WTC11 (cell line): ENCODE data around the gene MAP7D2. TPM values are rescaled to one million over a fixed set of nuclear protein-coding genes. Genes with fewer than 3 reads are reported as not detected.

Source experiments
- ATAC-seq: fragments of 200-7000 bp; cut with Tn5 transposase; 2 replicates; pipeline ENCODE4 v1.10.0; 2021; ENCODE audit warnings: mild to moderate bottlenecking, moderate library complexity
- CTCF ChIA-PET: fragments of 300-600 bp; sonication (Branson Sonifier 250); formaldehyde crosslinking; loops from one replicate; lab custom pipeline; 2021; ENCODE audit warnings: antibody characterized with exemption; lab: Charles Lee
- POLR2A ChIA-PET: fragments of 350-600 bp; sonication (Branson Sonifier 250); formaldehyde crosslinking; loops from one replicate; lab custom pipeline; 2021; ENCODE audit warnings: antibody characterized with exemption; lab: Charles Lee
- DNase-seq: peaks from one replicate; pipeline ENCODE4 v3.0.0; 2021; ENCODE audit warnings: low spot score
- H3K27ac Mint-ChIP-seq: 2 replicates; pipeline ENCODE4 v1.8.0; 2021; ENCODE audit warnings: mixed read lengths
- H3K27me3 Mint-ChIP-seq: 2 replicates; pipeline ENCODE4 v1.8.0; 2021; ENCODE audit warnings: low read depth, mild to moderate bottlenecking, moderate library complexity, mixed read lengths
- H3K36me3 Mint-ChIP-seq: 2 replicates; pipeline ENCODE4 v1.8.0; 2021; ENCODE audit warnings: mixed read lengths
- H3K4me1 Mint-ChIP-seq: 2 replicates; pipeline ENCODE4 v1.8.0; 2022; ENCODE audit warnings: mixed read lengths
- H3K4me3 Mint-ChIP-seq: 2 replicates; pipeline ENCODE4 v1.8.0; 2021; ENCODE audit warnings: mild to moderate bottlenecking, moderate library complexity, mixed read lengths
- H3K9me3 Mint-ChIP-seq: 2 replicates; pipeline ENCODE4 v1.8.0; 2021; ENCODE audit warnings: mixed read lengths
- ATF2 ChIP-seq: sonication (generic); formaldehyde crosslinking; IDR thresholded peaks from 2 replicates; pipeline ENCODE4 v1.8.1; 2022; ENCODE audit warnings: low read depth, missing genetic modification reagents, borderline replicate concordance
- E2F4 ChIP-seq: sonication (generic); formaldehyde crosslinking; IDR thresholded peaks from 2 replicates; pipeline ENCODE4 v1.8.1; 2022; ENCODE audit warnings: low read depth, mild to moderate bottlenecking, moderate library complexity, missing genetic modification reagents, borderline replicate concordance
- ERG ChIP-seq: fragments of 250-450 bp; sonication (Bioruptor Pico); IDR thresholded peaks from 2 replicates; pipeline ENCODE4 v1.8.0; 2021; ENCODE audit warnings: mild to moderate bottlenecking
- GABPB1 ChIP-seq: sonication (generic); formaldehyde crosslinking; IDR thresholded peaks from 2 replicates; pipeline ENCODE4 v1.8.1; 2023; ENCODE audit warnings: mild to moderate bottlenecking, missing genetic modification reagents
- JAZF1 ChIP-seq: fragments of 250-450 bp; sonication (Bioruptor Pico); IDR thresholded peaks from 2 replicates; pipeline ENCODE4 v1.9.0; 2021; ENCODE audit warnings: moderate library complexity, mild to moderate bottlenecking, inconsistent platforms
- KAT7 ChIP-seq: sonication (generic); formaldehyde crosslinking; IDR thresholded peaks from 2 replicates; pipeline ENCODE4 v1.8.1; 2023; ENCODE audit warnings: missing genetic modification reagents, mild to moderate bottlenecking, borderline replicate concordance
- MLX ChIP-seq: sonication (generic); formaldehyde crosslinking; IDR thresholded peaks from 2 replicates; pipeline ENCODE4 v1.8.1; 2023; ENCODE audit warnings: mild to moderate bottlenecking, missing genetic modification reagents, moderate library complexity
- MYBL2 ChIP-seq: sonication (generic); formaldehyde crosslinking; IDR thresholded peaks from 2 replicates; pipeline ENCODE4 v1.8.1; 2023; ENCODE audit warnings: mild to moderate bottlenecking, moderate library complexity, missing genetic modification reagents
- NFYB ChIP-seq: sonication (generic); formaldehyde crosslinking; conservative IDR thresholded peaks from 2 replicates; pipeline ENCODE4 v1.8.0; 2022; ENCODE audit warnings: low read depth, missing genetic modification reagents
- NR3C1 ChIP-seq: sonication (generic); formaldehyde crosslinking; conservative IDR thresholded peaks from 2 replicates; pipeline ENCODE4 v1.8.1; 2023; ENCODE audit warnings: low read depth, mild to moderate bottlenecking, missing genetic modification reagents
- OVOL2 ChIP-seq: fragments of 250-450 bp; sonication (Bioruptor Pico); IDR thresholded peaks from 2 replicates; pipeline ENCODE4 v1.9.0; 2021; ENCODE audit warnings: mild to moderate bottlenecking, borderline replicate concordance
- RELA ChIP-seq: sonication (generic); formaldehyde crosslinking; IDR thresholded peaks from 2 replicates; pipeline ENCODE4 v1.8.1; 2022; ENCODE audit warnings: missing genetic modification reagents, mild to moderate bottlenecking, borderline replicate concordance
- ZNF219 ChIP-seq: sonication (generic); formaldehyde crosslinking; IDR thresholded peaks from 2 replicates; pipeline ENCODE4 v1.8.0; 2023; ENCODE audit warnings: missing genetic modification reagents, mild to moderate bottlenecking, borderline replicate concordance
- ZNF396 ChIP-seq: fragments of 250-450 bp; sonication (Bioruptor Pico); IDR thresholded peaks from 2 replicates; pipeline ENCODE4 v1.8.0; 2021; ENCODE audit warnings: mild to moderate bottlenecking, moderate library complexity, borderline replicate concordance
- ZNF416 ChIP-seq: fragments of 250-450 bp; sonication (Bioruptor Pico); IDR thresholded peaks from 2 replicates; pipeline ENCODE4 v1.9.0; 2021; ENCODE audit warnings: mild to moderate bottlenecking, inconsistent platforms
- total RNA-seq: library from RNA; stranded (reverse); gene quantifications from 3 replicates; pipeline ENCODE4 v1.2.3, GENCODE V29; 2021
- TF ChIP-seq, protein P1 (sequence below): sonication (generic); formaldehyde crosslinking; IDR thresholded peaks from 2 replicates; pipeline ENCODE4 v1.8.0; 2022; ENCODE audit warnings: mild to moderate bottlenecking, missing genetic modification reagents
- TF ChIP-seq, protein P2 (sequence below): sonication (generic); formaldehyde crosslinking; IDR thresholded peaks from 2 replicates; pipeline ENCODE4 v1.8.0; 2022; ENCODE audit warnings: mild to moderate bottlenecking, missing genetic modification reagents
- TF ChIP-seq, protein P3 (sequence below): sonication (generic); formaldehyde crosslinking; IDR thresholded peaks from 2 replicates; pipeline ENCODE4 v1.8.0; 2023; ENCODE audit warnings: missing genetic modification reagents
- TF ChIP-seq, protein P4 (sequence below): fragments of 200-600 bp; IDR thresholded peaks from 2 replicates; pipeline ENCODE4 v1.8.0; 2022; ENCODE audit warnings: antibody characterized with exemption
- TF ChIP-seq, protein P5 (sequence below): sonication (generic); formaldehyde crosslinking; IDR thresholded peaks from 2 replicates; pipeline ENCODE4 v1.8.0; 2022; ENCODE audit warnings: missing genetic modification reagents

The MAP7D2 gene
- total RNA-seq, 1 experiment from 2014 or later = 0.57 TPM

DNA sequence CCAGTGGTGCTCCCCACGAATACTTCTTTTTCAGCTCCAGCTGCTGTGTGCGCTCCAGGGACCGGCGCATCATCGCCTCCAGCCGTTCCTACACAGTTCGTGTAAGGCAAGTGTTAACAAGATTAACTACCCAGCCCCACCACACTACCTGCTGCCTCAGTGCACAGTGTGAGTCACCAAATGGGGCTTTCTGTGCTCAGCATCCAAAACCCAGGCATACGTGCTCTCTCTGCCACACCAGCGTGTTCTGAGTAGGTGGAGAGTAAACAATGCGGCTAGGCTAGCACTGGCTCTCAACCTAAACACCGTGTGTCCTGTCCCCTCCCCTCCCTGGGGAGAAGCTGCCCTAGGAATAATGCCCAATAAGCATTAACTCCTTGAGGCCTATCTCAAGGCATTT is 60.0 kb downstream of the MAP7D2 start (continued):
- TF ChIP-seq ATF2 (CRISPR knock-in tag) = no peak
- TF ChIP-seq MLX = no peak

DNA sequence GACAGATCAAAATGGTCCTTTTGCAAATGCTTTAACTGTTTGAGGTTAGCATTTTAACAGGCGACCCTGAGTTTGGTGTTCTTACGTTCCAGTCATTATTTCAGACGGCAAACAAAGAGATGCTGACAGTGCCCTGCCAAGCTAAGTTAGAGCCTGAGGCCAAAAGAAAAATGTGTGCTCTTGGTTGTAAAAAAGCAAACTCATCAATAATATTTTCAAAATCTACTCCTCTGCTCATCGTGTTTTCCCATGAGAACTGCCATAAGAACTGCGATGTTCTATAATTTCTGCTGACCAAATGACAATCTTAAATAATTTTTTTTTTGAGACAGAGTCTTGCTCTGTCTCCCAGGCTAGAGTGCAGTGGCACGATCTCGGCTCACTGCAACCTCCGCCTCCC is 63.2 kb downstream of the MAP7D2 start:
- H3K27ac Mint-ChIP-seq = no peak overlapping the region
- no peak overlapping the region for H3K4me3 Mint-ChIP-seq
- 0 out of 2 replicates have a peak, but pooled peaks cover 3% of the 10 kb centered on the region for H3K4me1 Mint-ChIP-seq
- ChIA-PET POLR2A (no interaction called here), CTCF (no interaction called here)
- H3K9me3 Mint-ChIP-seq = no peaks in the 10 kb centered on the region
- no peaks in the 10 kb centered on the region for H3K36me3 Mint-ChIP-seq
- DNase-seq (no peak), ATAC-seq (no peak)
- H3K27me3 Mint-ChIP-seq = no peaks in the 10 kb centered on the region
- TF ChIP-seq ZNF219 (CRISPR knock-in tag) (no peak), ZNF416 (no peak), KAT7 (no peak), OVOL2 (no peak), ATF2 (CRISPR knock-in tag) (no peak), JAZF1 (no peak), NFYB (CRISPR knock-in tag) (no peak), RELA (CRISPR knock-in tag) (no peak), ERG (CRISPR knock-in tag) (no peak), GABPB1 (CRISPR knock-in tag) (no peak), MYBL2 (CRISPR knock-in tag) (no peak), ZNF396 (CRISPR knock-in tag) (no peak), E2F4 (CRISPR knock-in tag) (no peak), NR3C1 (no peak)
- TF ChIP-seq, protein P1, sequence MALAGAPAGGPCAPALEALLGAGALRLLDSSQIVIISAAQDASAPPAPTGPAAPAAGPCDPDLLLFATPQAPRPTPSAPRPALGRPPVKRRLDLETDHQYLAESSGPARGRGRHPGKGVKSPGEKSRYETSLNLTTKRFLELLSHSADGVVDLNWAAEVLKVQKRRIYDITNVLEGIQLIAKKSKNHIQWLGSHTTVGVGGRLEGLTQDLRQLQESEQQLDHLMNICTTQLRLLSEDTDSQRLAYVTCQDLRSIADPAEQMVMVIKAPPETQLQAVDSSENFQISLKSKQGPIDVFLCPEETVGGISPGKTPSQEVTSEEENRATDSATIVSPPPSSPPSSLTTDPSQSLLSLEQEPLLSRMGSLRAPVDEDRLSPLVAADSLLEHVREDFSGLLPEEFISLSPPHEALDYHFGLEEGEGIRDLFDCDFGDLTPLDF = no peak
- TF ChIP-seq, protein P2, sequence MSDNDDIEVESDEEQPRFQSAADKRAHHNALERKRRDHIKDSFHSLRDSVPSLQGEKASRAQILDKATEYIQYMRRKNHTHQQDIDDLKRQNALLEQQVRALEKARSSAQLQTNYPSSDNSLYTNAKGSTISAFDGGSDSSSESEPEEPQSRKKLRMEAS (CRISPR knock-in tag) = no peak
- TF ChIP-seq, protein P3, sequence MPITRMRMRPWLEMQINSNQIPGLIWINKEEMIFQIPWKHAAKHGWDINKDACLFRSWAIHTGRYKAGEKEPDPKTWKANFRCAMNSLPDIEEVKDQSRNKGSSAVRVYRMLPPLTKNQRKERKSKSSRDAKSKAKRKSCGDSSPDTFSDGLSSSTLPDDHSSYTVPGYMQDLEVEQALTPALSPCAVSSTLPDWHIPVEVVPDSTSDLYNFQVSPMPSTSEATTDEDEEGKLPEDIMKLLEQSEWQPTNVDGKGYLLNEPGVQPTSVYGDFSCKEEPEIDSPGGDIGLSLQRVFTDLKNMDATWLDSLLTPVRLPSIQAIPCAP = no peak
- TF ChIP-seq, protein P4, sequence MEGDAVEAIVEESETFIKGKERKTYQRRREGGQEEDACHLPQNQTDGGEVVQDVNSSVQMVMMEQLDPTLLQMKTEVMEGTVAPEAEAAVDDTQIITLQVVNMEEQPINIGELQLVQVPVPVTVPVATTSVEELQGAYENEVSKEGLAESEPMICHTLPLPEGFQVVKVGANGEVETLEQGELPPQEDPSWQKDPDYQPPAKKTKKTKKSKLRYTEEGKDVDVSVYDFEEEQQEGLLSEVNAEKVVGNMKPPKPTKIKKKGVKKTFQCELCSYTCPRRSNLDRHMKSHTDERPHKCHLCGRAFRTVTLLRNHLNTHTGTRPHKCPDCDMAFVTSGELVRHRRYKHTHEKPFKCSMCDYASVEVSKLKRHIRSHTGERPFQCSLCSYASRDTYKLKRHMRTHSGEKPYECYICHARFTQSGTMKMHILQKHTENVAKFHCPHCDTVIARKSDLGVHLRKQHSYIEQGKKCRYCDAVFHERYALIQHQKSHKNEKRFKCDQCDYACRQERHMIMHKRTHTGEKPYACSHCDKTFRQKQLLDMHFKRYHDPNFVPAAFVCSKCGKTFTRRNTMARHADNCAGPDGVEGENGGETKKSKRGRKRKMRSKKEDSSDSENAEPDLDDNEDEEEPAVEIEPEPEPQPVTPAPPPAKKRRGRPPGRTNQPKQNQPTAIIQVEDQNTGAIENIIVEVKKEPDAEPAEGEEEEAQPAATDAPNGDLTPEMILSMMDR = no peak
- TF ChIP-seq, protein P5, sequence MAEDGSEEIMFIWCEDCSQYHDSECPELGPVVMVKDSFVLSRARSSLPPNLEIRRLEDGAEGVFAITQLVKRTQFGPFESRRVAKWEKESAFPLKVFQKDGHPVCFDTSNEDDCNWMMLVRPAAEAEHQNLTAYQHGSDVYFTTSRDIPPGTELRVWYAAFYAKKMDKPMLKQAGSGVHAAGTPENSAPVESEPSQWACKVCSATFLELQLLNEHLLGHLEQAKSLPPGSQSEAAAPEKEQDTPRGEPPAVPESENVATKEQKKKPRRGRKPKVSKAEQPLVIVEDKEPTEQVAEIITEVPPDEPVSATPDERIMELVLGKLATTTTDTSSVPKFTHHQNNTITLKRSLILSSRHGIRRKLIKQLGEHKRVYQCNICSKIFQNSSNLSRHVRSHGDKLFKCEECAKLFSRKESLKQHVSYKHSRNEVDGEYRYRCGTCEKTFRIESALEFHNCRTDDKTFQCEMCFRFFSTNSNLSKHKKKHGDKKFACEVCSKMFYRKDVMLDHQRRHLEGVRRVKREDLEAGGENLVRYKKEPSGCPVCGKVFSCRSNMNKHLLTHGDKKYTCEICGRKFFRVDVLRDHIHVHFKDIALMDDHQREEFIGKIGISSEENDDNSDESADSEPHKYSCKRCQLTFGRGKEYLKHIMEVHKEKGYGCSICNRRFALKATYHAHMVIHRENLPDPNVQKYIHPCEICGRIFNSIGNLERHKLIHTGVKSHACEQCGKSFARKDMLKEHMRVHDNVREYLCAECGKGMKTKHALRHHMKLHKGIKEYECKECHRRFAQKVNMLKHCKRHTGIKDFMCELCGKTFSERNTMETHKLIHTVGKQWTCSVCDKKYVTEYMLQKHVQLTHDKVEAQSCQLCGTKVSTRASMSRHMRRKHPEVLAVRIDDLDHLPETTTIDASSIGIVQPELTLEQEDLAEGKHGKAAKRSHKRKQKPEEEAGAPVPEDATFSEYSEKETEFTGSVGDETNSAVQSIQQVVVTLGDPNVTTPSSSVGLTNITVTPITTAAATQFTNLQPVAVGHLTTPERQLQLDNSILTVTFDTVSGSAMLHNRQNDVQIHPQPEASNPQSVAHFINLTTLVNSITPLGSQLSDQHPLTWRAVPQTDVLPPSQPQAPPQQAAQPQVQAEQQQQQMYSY (CRISPR knock-in tag) = no peak
